ENCODE data around the gene PPP6R2. TPM values are rescaled to one million over a fixed set of nuclear protein-coding genes. Genes with fewer than 3 reads are reported as not detected.

Gene PPP6R2
- total and polyA plus RNA-seq, 8 donors, result 24.4 to 243 (median 62.3) TPM

- WGBS, 5 donors, result 32 to 55% (median 43%) methylated on average over 28 to 30 of the region's 30 CpGs
- peak; percentile 56 to 86 for DNase-seq
- peak overlapping the region; percentile 56 to 84 (median 68) for H3K27ac ChIP-seq
- intact Hi-C loops (cut with DNase I; ENCODE audit: low total_unique reads), result no loop called here
- peaks cover 20 to 62% (median 46%) of the 10 kb centered on the region in 4 donors for H3K4me1 ChIP-seq
- TF ChIP-seq POLR2A (IDR thresholded peaks at IDR 0.05), result no peak
- no peak for TF ChIP-seq EP300 (IDR thresholded peaks at IDR 0.05)
- TF ChIP-seq CTCF (IDR thresholded peaks at IDR 0.05), result no peak
- peak in 1 of 3 donors; percentile 33 for TF ChIP-seq POLR2AphosphoS5 (IDR thresholded peaks at IDR 0.05)
- H3K36me3 ChIP-seq, result peaks cover 42 to 89% (median 87%) of the 10 kb centered on the region in 4 donors
- no peaks in the 10 kb centered on the region for H3K27me3 ChIP-seq
- no peak overlapping the region for H3K4me3 ChIP-seq
- no peaks in the 10 kb centered on the region for H3K9me3 ChIP-seq
Observed at GRCh38 chr22:50445071-50445879, 102.1 kb downstream of the PPP6R2 start.

GRCh38 chr22:50445880-50446707 lies 103.0 kb downstream of the PPP6R2 start:
- peak overlapping the region; percentile 56 to 84 (median 68) for H3K27ac ChIP-seq
- 65 to 73% (median 70%) methylated on average over 11 to 17 of the region's 17 CpGs for WGBS, 5 donors

DNA sequence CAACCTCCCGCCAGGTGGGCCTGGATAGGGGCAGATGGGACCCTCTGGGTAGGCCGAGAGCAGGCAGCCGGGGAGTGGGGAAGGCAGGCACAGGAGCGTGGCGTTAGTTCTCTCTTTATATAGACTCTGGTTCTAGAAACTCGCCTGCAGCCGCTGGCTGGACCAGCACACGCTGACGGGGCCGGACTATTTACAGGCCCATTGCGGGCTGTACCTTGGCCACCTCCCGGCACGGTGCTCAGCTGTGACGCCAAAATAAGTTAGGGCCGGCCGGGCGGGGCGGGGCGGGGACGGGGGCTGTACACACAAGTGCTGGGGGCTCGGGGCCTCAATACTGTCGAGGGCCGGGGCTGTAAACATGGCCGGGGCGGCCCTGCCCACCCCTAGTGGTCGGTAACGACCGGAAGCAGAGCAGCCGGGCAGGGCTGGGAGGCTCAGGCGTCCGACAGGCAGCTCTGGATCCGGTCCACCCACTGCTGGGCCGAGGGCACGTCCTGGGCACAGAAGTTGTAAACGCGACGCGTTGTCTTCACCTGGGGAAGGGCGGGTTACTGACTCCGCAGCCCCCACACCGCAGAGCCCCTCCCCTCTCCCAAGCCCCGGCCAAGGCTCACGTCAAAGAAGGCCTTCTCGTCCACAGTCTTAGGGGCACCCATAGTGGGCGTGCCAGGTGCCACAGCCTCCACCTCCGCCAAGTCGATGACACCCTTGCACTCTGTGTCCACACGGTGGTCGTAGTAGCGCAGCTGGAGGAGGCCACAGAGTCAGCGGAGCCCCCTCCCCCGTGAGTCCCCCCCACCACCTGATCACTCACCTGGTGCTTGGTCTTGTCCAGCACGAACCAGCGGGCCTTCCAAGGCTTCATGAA lies 103.8 kb downstream of the PPP6R2 start:
- intact Hi-C loops (cut with DNase I; ENCODE audit: low total_unique reads), result no loop called here
- Histone ChIP-seq H3K27me3 (no peaks in the 10 kb centered on the region), H3K27ac (peak overlapping the region; percentile 10 to 84 (median 34)), H3K36me3 (peaks cover 32 to 88% (median 87%) of the 10 kb centered on the region in 4 donors), H3K4me3 (no peak overlapping the region), H3K4me1 (peaks cover 20 to 56% (median 46%) of the 10 kb centered on the region in 4 donors), H3K9me3 (no peaks in the 10 kb centered on the region)
- TF ChIP-seq POLR2AphosphoS5 (IDR thresholded peaks at IDR 0.05) (no peak), CTCF (IDR thresholded peaks at IDR 0.05) (no peak), EP300 (IDR thresholded peaks at IDR 0.05) (no peak)
- peak; percentile 44 for DNase-seq
- WGBS, 5 donors, result 46 to 77% (median 65%) methylated on average over 33 to 54 of the region's 54 CpGs

More at GRCh38 chr22:50445880-50446707, 103.0 kb downstream of the PPP6R2 start:
- Histone ChIP-seq H3K36me3 (peaks cover 34 to 89% (median 87%) of the 10 kb centered on the region in 4 donors), H3K4me1 (peaks cover 20 to 56% (median 46%) of the 10 kb centered on the region in 4 donors), H3K27me3 (no peaks in the 10 kb centered on the region), H3K4me3 (no peak overlapping the region), H3K9me3 (no peaks in the 10 kb centered on the region)
- intact Hi-C loops (cut with DNase I; ENCODE audit: low total_unique reads), result no loop called here
- DNase-seq, result no peak
- TF ChIP-seq POLR2AphosphoS5 (IDR thresholded peaks at IDR 0.05) (no peak), POLR2A (IDR thresholded peaks at IDR 0.05) (no peak), EP300 (IDR thresholded peaks at IDR 0.05) (no peak), CTCF (IDR thresholded peaks at IDR 0.05) (no peak)
